MM.1S (cell line): ENCODE measurements around the gene LMTK2.

Source experiments
- EZH2 ChIP-seq: fragments of 300-600 bp; sonication (generic); optimal IDR thresholded peaks from 2 replicates; pipeline ENCODE3; 2017; ENCODE audit warnings: low read depth, mild to moderate bottlenecking, antibody characterized with exemption, low read length, mixed read lengths
- EZH2phosphoT487 ChIP-seq: fragments of 300-600 bp; sonication (generic); IDR thresholded peaks from 2 replicates; pipeline ENCODE4 v1.6.1; 2018; ENCODE audit warnings: antibody characterized with exemption, low read length
- TF ChIP-seq, protein P1 (sequence below): fragments of 300-600 bp; sonication (generic); IDR thresholded peaks from 2 replicates; pipeline ENCODE4 v1.5.1; 2016; ENCODE audit warnings: antibody characterized with exemption, low read length, mixed read lengths

DNA sequence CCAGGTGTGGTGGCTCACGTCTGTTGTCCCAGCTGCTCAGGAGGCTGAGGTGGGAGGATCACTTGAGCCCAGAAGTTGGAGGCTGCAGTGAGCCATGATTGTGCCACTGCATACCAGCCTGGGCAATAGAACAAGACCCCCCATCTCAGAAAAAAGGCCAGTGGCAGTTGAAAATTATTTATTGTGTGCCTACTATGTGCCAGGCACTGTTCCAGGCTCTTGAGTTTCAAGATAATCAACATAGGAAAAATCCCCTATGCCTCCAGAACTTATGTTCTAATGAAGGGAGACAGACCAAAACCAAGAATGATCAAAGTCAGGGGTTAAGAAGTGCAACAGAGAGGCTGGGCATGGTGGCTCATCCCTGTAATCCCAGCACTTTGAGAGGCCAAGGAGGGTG, 42.4 kb upstream of the LMTK2 start:
- TF ChIP-seq EZH2phosphoT487: no peak
- TF ChIP-seq, protein P1, sequence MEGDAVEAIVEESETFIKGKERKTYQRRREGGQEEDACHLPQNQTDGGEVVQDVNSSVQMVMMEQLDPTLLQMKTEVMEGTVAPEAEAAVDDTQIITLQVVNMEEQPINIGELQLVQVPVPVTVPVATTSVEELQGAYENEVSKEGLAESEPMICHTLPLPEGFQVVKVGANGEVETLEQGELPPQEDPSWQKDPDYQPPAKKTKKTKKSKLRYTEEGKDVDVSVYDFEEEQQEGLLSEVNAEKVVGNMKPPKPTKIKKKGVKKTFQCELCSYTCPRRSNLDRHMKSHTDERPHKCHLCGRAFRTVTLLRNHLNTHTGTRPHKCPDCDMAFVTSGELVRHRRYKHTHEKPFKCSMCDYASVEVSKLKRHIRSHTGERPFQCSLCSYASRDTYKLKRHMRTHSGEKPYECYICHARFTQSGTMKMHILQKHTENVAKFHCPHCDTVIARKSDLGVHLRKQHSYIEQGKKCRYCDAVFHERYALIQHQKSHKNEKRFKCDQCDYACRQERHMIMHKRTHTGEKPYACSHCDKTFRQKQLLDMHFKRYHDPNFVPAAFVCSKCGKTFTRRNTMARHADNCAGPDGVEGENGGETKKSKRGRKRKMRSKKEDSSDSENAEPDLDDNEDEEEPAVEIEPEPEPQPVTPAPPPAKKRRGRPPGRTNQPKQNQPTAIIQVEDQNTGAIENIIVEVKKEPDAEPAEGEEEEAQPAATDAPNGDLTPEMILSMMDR: no peak
- no peak for TF ChIP-seq EZH2
